Endometrial microvascular endothelial cells (primary cell): ENCODE measurements around the gene NIN. TPM values are rescaled to one million over a fixed set of nuclear protein-coding genes. Genes with fewer than 3 reads are reported as not detected.

Experiments
- in situ Hi-C: cut with HindIII; loops from 2 replicates; pipeline ENCODE4 v1.10.0; 2017; ENCODE audit warnings: low sequenced_read_pairs, low pct_unique_long_range_greater_than_20kb; ENCODE audit errors: inconsistent ontology term
- total RNA-seq: library from RNA; depleted of rRNA; stranded (reverse); fragments of >200 nt; gene quantifications from one replicate; pipeline ENCODE4 v1.2.3, GENCODE V29; 2015; ENCODE audit errors: inconsistent ontology term

NIN gene
- total RNA-seq, 1 donor from 2014 or later, result 26.0 TPM

- in situ Hi-C loops, result no loop called here
Measured at GRCh38 chr14:50839691-50840090, 8.7 kb upstream of the NIN start.

- in situ Hi-C loops, result no loop called here
Measured at GRCh38 chr14:50839048-50839447, 8.1 kb upstream of the NIN start.

GRCh38 chr14:50837850-50838470, 7.0 kb upstream of the NIN start:
- in situ Hi-C loops, result no loop called here

GRCh38 chr14:50837271-50837670, 6.3 kb upstream of the NIN start:
- in situ Hi-C loops, result no loop called here

- in situ Hi-C loops, result no loop called here
Measured at GRCh38 chr14:50836515-50836914, 5.6 kb upstream of the NIN start.

- in situ Hi-C loops, result no loop called here
Measured at GRCh38 chr14:50835280-50835679, 4.3 kb upstream of the NIN start.

- in situ Hi-C loops, result no loop called here
Measured at GRCh38 chr14:50834802-50835276, 3.9 kb upstream of the NIN start.

GRCh38 chr14:50832935-50833630, 2.1 kb upstream of the NIN start:
- in situ Hi-C loops, result no loop called here

GRCh38 chr14:50831726-50832168, 785 bp upstream of the NIN start:
- in situ Hi-C loops, result no loop called here

- in situ Hi-C loops, result no loop called here
Measured at GRCh38 chr14:50830044-50830931, 674 bp downstream of the NIN start.

GRCh38 chr14:50829489-50830043, 1.4 kb downstream of the NIN start:
- in situ Hi-C loops, result no loop called here

GRCh38 chr14:50828721-50829488, 2.1 kb downstream of the NIN start:
- in situ Hi-C loops, result no loop called here

GRCh38 chr14:50826681-50827080, 4.3 kb downstream of the NIN start:
- in situ Hi-C loops, result no loop called here

- in situ Hi-C loops, result no loop called here
Measured at GRCh38 chr14:50825307-50825706, 5.7 kb downstream of the NIN start.

- in situ Hi-C loops, result no loop called here
Measured at GRCh38 chr14:50823762-50824636, 7.0 kb downstream of the NIN start.

GRCh38 chr14:50823051-50823761, 7.8 kb downstream of the NIN start:
- in situ Hi-C loops, result no loop called here

GRCh38 chr14:50822501-50823042, 8.4 kb downstream of the NIN start:
- in situ Hi-C loops, result no loop called here
